Loucy (cell line): ENCODE results near the gene NDUFB8.

Experiments used
- EZH2phosphoT487 ChIP-seq: fragments of 200-600 bp; IDR thresholded peaks from 2 replicates; pipeline ENCODE4 v1.6.1; 2018; ENCODE audit warnings: antibody characterized with exemption, mild to moderate bottlenecking, moderate library complexity, borderline replicate concordance
- TF ChIP-seq, protein P1 (sequence below): fragments of 200-600 bp; sonication (generic); conservative IDR thresholded peaks from 2 replicates; pipeline ENCODE4 v1.5.1; 2014; ENCODE audit warnings: mild to moderate bottlenecking, antibody characterized with exemption, low read length

DNA sequence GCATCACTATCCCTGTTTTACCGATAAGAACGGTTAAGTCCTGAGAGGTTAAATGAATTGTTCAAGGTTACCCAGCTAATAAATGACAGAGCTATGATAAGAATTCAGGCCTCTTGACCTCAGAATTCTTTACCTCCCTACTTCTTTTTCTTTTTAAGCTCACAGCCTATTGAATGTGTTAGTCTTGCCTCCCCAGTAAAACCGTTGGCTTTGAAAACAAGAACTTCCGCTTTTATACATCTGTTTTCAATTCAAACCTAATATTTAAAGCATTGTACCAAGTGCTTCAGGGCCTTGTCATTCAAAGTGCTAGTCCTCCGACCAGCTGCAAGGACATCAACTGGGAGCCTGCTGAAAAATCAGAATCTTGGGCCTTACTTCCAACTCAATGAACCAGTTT is 25.6 kb downstream of the NDUFB8 start:
- TF ChIP-seq, protein P1, sequence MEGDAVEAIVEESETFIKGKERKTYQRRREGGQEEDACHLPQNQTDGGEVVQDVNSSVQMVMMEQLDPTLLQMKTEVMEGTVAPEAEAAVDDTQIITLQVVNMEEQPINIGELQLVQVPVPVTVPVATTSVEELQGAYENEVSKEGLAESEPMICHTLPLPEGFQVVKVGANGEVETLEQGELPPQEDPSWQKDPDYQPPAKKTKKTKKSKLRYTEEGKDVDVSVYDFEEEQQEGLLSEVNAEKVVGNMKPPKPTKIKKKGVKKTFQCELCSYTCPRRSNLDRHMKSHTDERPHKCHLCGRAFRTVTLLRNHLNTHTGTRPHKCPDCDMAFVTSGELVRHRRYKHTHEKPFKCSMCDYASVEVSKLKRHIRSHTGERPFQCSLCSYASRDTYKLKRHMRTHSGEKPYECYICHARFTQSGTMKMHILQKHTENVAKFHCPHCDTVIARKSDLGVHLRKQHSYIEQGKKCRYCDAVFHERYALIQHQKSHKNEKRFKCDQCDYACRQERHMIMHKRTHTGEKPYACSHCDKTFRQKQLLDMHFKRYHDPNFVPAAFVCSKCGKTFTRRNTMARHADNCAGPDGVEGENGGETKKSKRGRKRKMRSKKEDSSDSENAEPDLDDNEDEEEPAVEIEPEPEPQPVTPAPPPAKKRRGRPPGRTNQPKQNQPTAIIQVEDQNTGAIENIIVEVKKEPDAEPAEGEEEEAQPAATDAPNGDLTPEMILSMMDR, result no peak
- no peak for TF ChIP-seq EZH2phosphoT487
